RCC 7860 (cell line): ENCODE results near the gene ZNF518B.
A peak's percentile ranks its signal among the peaks of the same experiment; 100 is the strongest.
"Not testable (repeated sequence)": the region's sequence is repeated elsewhere in the genome, so short reads cannot be mapped to it uniquely, and the experiment has no call there.

Source experiments
- DNase-seq: peaks from one replicate; pipeline ENCODE4 v3.0.0-alpha.2; 2015; ENCODE audit warnings: low spot score
- FAIRE-seq: peaks from 2 replicates; lab custom pipeline; 2012; peaks lifted over from hg19 to GRCh38; lab: Jason Lieb, UNC

ZNF518B gene

DNA sequence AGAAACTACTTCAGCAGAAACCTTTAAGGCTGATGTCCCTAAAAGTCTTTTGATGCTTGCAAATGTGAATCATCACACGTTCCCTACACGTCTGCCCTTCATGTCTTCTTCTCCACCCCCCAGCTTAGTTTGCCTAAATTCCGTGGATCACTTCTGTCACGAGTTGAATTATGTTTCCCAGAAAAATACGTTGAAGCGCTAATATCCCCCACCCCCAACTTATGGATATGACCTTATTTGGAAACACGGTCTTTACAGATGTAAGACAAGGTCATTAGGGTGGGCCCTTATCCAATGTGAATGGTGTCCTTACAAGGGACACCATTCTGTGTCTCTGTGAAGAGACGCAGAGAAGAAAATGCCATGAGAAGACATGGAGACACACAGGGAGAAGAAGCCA is 2.1 kb upstream of the ZNF518B start:
- FAIRE-seq: no peak
- DNase-seq: no peak

GRCh38 chr4:10458177-10458576 is 951 bp upstream of the ZNF518B start:
- no peak for DNase-seq
- FAIRE-seq: no peak

DNA sequence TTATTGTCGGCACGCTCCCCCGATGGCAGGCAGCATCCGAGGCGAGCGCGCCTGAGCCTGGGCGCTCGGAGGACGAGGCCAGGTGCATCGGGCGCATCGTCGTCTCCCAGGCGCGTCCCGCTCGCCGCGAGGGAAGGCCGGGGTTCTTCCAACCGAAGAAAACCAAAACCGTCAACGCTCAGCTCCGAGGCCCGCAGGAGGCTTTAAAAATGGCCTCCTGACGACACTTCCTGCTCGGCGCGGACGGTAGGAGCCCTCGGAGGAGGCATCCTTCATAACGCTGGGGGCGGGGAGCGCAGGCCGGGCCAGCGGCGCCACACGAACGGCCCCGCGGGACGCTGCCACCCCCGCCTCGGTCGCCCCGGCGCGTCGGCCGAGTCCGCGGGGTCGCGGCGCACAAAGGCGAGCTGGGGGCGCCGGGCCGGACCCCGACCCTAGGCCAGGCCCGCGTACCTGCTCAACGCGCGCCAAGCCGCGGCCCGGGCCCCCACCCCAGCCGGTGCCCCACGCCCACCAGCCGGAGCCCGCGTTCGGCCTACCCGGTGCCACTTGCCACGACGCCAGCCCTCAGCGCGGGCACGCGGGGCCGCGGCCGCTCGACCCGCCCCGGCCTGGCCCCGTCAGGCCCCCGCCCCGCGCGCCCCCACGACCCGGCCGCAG is 501 bp downstream of the ZNF518B start:
- FAIRE-seq: no peak
- DNase-seq: no peak

DNA sequence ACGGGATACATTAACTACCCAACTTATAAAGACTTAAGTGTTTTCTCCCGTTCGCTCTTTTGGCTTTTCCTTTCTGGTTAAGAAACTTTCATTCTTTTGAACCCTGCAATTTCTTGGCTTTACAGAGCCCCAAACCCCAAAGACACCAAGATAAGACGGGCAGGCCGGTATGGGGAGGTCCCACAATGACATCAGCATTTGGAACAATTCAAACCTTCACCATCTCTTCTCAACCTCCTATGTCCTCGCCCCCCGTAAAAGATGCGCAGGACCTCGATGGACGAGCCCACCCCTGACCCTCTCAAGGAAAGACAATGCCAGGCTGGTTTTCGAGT is 999 bp downstream of the ZNF518B start:
- DNase-seq (no peak), FAIRE-seq (no peak)

GRCh38 chr4:10455133-10455532 is 2.1 kb downstream of the ZNF518B start:
- FAIRE-seq (no peak), DNase-seq (no peak)

DNA sequence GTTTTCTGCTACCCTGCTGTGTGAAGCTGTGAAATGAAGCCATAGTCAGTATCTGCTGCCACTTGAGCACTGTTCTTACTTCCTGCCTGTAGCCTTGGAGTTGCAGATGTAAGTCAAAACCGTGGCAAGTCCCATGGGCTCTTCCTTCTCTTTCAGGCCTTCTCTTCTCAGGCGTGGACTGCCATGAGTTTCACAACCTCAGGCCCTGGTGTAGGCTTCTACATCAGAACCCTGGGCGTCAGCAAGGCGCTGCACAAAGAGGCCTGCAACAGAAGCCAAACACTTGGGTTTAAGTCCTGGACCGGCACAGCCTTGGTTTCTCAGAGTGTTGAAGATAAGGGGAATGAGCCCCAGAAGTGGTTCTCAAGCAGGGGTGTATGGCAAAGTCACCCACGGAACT is 2.5 kb downstream of the ZNF518B start:
- DNase-seq (no peak), FAIRE-seq (no peak)

DNA sequence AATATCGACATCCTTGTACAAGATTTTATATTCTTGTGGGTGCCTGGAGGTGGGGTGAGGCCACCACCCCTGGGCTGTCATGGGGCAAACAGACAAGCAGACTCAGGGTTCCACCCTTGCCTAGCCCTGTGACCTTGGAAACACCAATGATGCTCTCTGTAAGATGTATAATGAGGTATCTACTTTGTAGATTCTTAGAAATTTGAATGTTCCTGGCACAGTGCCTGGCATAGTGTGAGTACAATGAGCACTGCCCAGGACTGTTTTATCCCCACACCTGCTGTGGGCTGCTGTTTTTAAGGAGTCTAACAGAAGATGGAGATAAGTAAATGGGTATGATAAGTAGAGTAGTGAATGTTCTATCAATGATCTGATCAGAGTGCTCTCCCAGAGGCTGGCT is 3.1 kb downstream of the ZNF518B start:
- no peak for FAIRE-seq
- no peak for DNase-seq

- FAIRE-seq (no peak), DNase-seq (no peak)
Observed at GRCh38 chr4:10448991-10449390, 8.2 kb downstream of the ZNF518B start.

DNA sequence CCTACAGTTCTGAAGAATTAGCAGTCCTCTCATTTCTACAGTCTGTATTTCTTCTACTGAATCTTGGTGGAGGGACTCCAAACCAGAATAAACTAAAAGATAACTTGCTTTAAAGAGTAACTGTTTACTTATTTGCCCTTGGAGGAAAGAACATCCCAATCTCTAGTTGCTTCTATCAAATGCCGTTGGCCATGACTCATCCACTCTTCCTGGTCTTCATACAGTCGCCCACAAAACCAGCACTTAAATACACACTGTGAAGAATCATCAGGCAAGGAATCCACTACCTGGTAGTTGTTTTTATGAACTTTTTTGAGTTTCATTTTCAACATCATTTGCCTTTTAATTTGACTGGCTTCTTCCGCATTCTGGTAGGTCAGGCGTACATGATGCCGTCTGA is 14.2 kb downstream of the ZNF518B start:
- DNase-seq: peak; percentile 37
- no peak for FAIRE-seq

DNA sequence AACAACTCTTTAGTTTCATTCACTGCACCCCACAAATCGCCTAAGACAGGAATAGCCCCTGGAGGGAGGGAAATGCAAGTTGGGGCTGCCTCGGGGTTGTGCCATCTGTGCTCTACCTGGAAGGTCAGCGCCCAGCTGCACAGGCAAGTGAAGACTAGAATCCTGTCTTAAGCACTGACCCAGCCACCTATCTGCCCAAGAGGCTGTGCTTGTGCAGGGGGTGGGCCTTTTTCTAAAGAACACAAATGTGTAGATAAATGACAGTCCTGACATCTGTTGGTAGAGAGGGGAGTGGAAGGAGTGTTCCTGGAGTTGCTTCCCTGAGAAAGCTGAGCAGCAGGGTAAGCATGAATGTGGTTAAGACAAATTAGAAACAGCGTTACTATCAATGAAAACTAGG is 15.7 kb downstream of the ZNF518B start:
- DNase-seq: no peak
- no peak for FAIRE-seq

GRCh38 chr4:10438924-10439323 is 18.3 kb downstream of the ZNF518B start:
- DNase-seq (no peak), FAIRE-seq (no peak)

DNA sequence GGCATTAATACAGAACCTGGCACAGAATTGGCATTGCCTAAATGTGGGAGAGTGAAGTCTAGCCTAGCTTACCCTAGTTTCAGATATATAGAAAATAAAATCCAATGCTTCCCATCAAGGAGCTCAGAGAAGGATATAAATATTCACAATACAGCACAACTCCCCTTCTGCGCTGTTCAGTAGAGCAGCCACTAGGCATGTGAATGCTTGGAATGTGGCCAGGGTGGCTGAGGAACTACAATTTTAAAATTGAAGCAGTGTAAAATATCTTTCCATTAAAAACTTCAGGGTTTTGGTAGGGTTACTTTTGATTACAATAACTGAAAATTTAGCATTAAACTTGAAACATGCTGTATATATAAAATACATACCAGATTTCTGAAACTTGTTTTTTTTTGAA is 19.5 kb downstream of the ZNF518B start:
- no peak for FAIRE-seq
- no peak for DNase-seq

DNA sequence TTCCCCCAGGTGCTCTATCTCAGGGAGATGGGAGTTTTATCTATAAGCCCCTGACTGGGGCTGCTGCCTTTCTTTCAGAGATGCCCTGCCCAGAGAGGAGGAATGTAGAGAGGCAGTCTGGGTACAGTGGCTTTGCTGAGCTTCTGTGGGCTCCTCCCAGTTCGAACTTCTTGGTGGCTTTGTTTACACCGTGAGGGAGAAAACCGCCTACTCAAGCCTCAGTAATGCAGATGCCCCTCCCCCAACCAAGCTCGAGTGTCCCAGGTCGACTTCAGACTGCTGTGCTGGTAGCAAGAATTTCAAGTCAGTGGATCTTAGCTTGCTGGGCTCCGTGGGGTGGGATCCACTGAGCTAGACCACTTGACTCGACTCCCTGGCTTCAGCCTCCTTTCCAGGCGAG is 29.5 kb downstream of the ZNF518B start:
- not testable (repeated sequence) for DNase-seq, FAIRE-seq

DNA sequence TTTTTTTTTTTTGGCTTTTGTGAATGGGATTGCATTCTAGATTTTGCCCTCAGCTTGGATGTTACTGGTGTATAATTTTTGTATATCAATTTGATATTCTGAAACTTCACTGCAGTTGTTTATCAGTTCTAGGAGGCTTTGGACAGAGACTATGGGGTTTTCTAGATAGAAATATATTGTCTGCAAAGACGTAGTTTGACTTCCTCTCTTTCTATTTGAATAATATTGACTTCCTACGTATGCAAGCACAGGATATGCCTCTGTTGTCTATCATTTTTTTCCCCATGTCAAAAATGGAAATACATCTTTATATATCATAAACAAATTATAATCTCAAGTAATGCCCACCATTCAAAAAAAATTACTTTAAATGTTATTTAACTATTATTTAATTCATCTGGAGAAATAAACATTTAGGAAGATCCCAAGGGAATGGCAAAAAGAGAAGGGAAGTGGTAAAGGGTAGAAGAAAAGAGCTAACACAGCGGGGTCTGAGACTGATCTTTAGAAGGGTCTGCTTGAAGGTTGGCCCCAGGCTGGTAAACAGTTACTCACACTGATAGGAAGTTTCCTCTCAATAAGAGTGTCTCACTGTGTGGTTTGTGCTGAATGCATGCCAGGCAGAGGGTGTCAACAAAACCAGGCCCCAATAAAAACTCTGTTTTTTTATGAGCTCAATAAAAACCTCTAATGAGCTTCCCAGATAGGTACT is 35.7 kb downstream of the ZNF518B start:
- DNase-seq (no peak), FAIRE-seq (no peak)

GRCh38 chr4:10417740-10418139 is 39.5 kb downstream of the ZNF518B start:
- FAIRE-seq: no peak

GRCh38 chr4:10416441-10416840 is 40.8 kb downstream of the ZNF518B start:
- no peak for DNase-seq
- no peak for FAIRE-seq

More at GRCh38 chr4:10417740-10418139, 39.5 kb downstream of the ZNF518B start:
- DNase-seq: no peak

DNA sequence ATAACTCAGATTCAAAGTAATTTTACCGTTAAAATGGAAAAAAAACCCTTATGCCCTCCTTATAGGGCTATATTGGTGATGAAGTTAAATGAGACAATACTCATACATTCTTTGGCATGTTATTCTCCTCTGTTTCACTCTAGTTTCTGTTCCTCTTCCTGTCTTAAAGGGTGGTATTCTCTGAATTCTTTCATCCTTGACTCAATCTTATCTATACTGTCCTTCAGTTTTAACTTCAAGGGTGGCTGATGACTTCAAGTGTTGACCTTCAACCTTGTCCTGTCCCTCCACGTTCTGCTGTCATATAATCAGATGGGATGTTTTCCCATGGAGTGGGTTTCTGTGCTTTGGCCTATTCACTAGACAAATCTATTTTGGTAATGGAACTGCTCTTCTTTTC is 44.0 kb downstream of the ZNF518B start:
- no peak for FAIRE-seq
- DNase-seq: no peak

DNA sequence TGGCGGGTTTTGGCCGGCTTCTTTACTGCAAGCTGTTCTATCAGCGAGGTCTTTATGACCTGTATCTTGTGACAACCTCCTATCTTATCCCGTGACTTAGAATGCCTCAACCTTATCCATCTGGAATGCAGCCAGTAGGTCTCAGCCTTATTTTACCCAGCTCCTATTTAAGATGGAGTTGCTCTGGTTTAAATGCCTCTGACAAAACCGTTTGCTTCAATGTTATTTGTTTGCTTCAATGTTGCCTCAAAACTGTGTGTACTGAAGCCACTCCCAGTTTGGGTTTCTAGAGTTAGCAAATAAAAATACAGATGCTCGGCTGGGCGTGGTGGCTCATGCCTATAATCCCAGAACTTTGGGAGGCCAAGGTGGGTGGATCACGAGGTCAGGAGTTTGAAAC is 51.6 kb downstream of the ZNF518B start:
- DNase-seq (no peak), FAIRE-seq (no peak)

DNA sequence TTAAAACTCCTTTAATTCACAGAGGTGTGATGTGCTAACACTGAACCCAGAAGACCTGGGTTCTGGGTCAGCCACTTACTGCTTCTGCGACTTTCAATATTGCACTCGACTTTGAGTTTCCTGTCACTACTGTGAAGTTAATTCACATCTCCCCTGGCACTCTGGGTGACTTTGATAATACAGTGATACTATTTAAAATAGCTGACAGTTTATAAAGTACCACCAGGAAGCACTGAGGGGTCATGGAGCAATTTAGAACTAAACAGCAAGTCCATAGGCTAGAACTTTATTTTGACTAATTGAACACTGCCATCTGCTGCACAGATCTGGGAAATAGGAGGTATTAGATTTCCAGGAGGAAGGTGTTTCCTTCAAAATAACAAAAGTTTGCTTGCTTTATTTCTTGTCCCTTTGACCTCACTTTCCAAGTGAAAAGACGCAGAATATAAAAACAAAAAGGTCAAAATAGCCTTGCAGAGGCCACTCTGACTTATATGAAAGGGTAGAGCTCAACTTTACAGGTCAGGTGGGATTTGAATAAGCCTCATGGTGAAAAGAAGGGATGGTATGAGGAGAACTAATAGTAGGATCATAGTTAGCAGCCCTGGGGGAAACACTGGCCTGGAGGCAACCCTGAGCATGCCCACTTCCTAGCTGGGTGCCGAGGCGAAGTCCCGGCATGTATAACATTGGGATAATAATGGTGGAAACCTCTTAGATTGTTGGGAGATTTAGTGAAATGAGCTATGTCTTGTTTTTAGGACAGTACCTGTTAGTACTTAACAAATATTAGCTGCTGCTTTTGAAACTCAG is 53.4 kb downstream of the ZNF518B start:
- DNase-seq: peak; percentile 30
- no peak for FAIRE-seq

DNA sequence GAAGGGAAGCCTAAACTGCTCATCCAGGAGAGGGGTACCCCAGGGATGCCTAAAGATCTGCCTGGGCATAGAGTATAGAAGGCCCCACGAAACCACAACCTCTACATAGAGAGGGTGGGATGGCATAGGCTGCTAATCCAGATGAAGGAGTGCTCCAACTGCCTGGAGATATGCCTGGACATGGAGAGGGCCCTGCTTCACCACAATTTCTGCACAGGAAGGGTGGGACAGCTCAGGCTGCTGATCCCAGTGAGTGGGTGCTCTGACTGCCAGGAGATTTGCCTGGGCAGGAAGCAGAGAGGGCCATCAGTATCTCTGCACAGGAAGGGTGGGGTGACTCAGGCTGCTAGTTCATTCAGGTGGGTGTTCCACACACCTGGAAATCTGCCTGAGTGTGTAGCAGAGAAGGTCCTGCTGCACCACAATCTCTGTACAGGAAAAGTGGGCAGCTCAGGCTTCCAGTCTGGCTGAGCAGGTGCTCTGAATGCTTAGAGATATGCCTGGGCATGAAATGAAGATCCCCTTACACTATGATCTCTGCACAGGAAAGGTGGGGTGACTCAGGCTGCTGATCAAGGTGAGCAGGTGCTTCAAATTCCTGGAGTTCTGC is 61.1 kb downstream of the ZNF518B start:
- DNase-seq (no peak), FAIRE-seq (no peak)
